ENCODE results near the gene ENTPD8. TPM values are rescaled to one million over a fixed set of nuclear protein-coding genes. Genes with fewer than 3 reads are reported as not detected.

The ENTPD8 gene
- total RNA-seq, 3 donors from 2014 or later, result 2.0 to 3.2 TPM; not detected in 1

GRCh38 chr9:137464291-137464999 is 23.3 kb upstream of the ENTPD8 start:
- TF ChIP-seq CTCF (IDR thresholded peaks at IDR 0.05), result no peak
- TF ChIP-seq POLR2AphosphoS5 (IDR thresholded peaks at IDR 0.05), result no peak
- no peak for TF ChIP-seq POLR2A (IDR thresholded peaks at IDR 0.05)
- intact Hi-C loops (cut with DNase I; ENCODE audit: low total_unique reads), result no loop called here
- Histone ChIP-seq H3K9me3 (no peaks in the 10 kb centered on the region), H3K36me3 (no peaks in the 10 kb centered on the region), H3K4me3 (no peak overlapping the region), H3K27ac (no peak overlapping the region), H3K27me3 (no peaks in the 10 kb centered on the region), H3K4me1 (no peaks in the 10 kb centered on the region)
- no peak for DNase-seq (ENCODE audit: low spot score in 2 of 2)

GRCh38 chr9:137463931-137464290 is 22.8 kb upstream of the ENTPD8 start:
- Histone ChIP-seq H3K27ac (no peak overlapping the region), H3K4me3 (no peak overlapping the region), H3K36me3 (no peaks in the 10 kb centered on the region), H3K4me1 (no peaks in the 10 kb centered on the region), H3K9me3 (no peaks in the 10 kb centered on the region), H3K27me3 (no peaks in the 10 kb centered on the region)
- TF ChIP-seq POLR2A (IDR thresholded peaks at IDR 0.05), result no peak
- TF ChIP-seq CTCF (IDR thresholded peaks at IDR 0.05), result no peak
- intact Hi-C loops (cut with DNase I; ENCODE audit: low total_unique reads), result no loop called here
- DNase-seq (ENCODE audit: low spot score in 2 of 2), result no peak

- no peak overlapping the region for H3K27ac ChIP-seq
- no peaks in the 10 kb centered on the region for H3K9me3 ChIP-seq
- no peak for DNase-seq (ENCODE audit: low spot score in 2 of 2)
- TF ChIP-seq POLR2A (IDR thresholded peaks at IDR 0.05) (no peak), CTCF (IDR thresholded peaks at IDR 0.05) (no peak), POLR2AphosphoS5 (IDR thresholded peaks at IDR 0.05) (no peak)
- H3K4me3 ChIP-seq, result no peak overlapping the region
- H3K27me3 ChIP-seq, result no peaks in the 10 kb centered on the region
- H3K4me1 ChIP-seq, result no peaks in the 10 kb centered on the region
- no peaks in the 10 kb centered on the region for H3K36me3 ChIP-seq
- intact Hi-C loops (cut with DNase I; ENCODE audit: low total_unique reads), result no loop called here
Observed at GRCh38 chr9:137462986-137463930, 22.1 kb upstream of the ENTPD8 start.

- no peaks in the 10 kb centered on the region for H3K36me3 ChIP-seq
- H3K27ac ChIP-seq, result no peak overlapping the region
- intact Hi-C loops (cut with DNase I; ENCODE audit: low total_unique reads), result no loop called here
- peak overlapping the region in 1 of 3 donors; percentile 15 for H3K4me3 ChIP-seq
- no peaks in the 10 kb centered on the region for H3K9me3 ChIP-seq
- H3K27me3 ChIP-seq, result no peaks in the 10 kb centered on the region
- H3K4me1 ChIP-seq, result no peaks in the 10 kb centered on the region
- DNase-seq (ENCODE audit: low spot score in 2 of 2), result no peak
- TF ChIP-seq POLR2AphosphoS5 (IDR thresholded peaks at IDR 0.05) (no peak), POLR2A (IDR thresholded peaks at IDR 0.05) (no peak), CTCF (IDR thresholded peaks at IDR 0.05) (no peak)
Observed at GRCh38 chr9:137462396-137462985, 21.3 kb upstream of the ENTPD8 start.

Measured in breast epithelium (tissue), 4 donors.